KMS-11 (cell line): ENCODE results near the gene DBF4B.
"Not testable (repeated sequence)": the region's sequence is repeated elsewhere in the genome, so short reads cannot be mapped to it uniquely, and the experiment has no call there.

Experiments used
- H2AFZ ChIP-seq: fragments of 200-600 bp; sonication (generic); 2 replicates; pipeline ENCODE4 v1.6.1; 2016; ENCODE audit warnings: antibody characterized with exemption, mixed run types, low read depth
- H3K27ac ChIP-seq: fragments of 200-600 bp; sonication (generic); 2 replicates; pipeline ENCODE4 v1.6.1; 2016; ENCODE audit warnings: mild to moderate bottlenecking, mixed run types
- H3K27me3 ChIP-seq: fragments of 200-600 bp; sonication (generic); 2 replicates; pipeline ENCODE4 v1.6.1; 2017; ENCODE audit warnings: mild to moderate bottlenecking, low read depth, mixed run types, moderate library complexity; ENCODE audit not compliant: insufficient read depth
- H3K36me3 ChIP-seq: fragments of 200-600 bp; sonication (generic); 2 replicates; pipeline ENCODE4 v1.6.1; 2017; ENCODE audit warnings: mild to moderate bottlenecking, mixed run types; ENCODE audit not compliant: insufficient read depth
- H3K4me1 ChIP-seq: fragments of 200-600 bp; sonication (generic); 2 replicates; pipeline ENCODE4 v1.6.1; 2016; ENCODE audit warnings: mild to moderate bottlenecking, low read depth, mixed run types; ENCODE audit not compliant: poor library complexity, severe bottlenecking
- H3K4me2 ChIP-seq: fragments of 200-600 bp; sonication (generic); 2 replicates; pipeline ENCODE4 v1.7.0; 2016; ENCODE audit warnings: mild to moderate bottlenecking, mixed run types
- H3K4me3 ChIP-seq: fragments of 200-600 bp; sonication (generic); IDR thresholded peaks from 2 replicates; pipeline ENCODE4 v1.6.1; 2017; ENCODE audit warnings: low read depth, low read length, mixed read lengths; ENCODE audit not compliant: insufficient read depth
- H3K79me2 ChIP-seq: fragments of 200-600 bp; sonication (generic); 2 replicates; pipeline ENCODE4 v1.6.1; 2016; ENCODE audit warnings: low read depth, mixed run types; ENCODE audit not compliant: insufficient read depth
- H3K9ac ChIP-seq: fragments of 200-600 bp; sonication (generic); 2 replicates; pipeline ENCODE4 v1.6.1; 2016; ENCODE audit warnings: mild to moderate bottlenecking, mixed run types
- H4K20me1 ChIP-seq: fragments of 200-600 bp; sonication (generic); 2 replicates; pipeline ENCODE4 v1.6.1; 2016; ENCODE audit warnings: mild to moderate bottlenecking, mixed run types; ENCODE audit not compliant: insufficient read depth
- TF ChIP-seq, protein P1 (sequence below): fragments of 200-600 bp; sonication (generic); conservative IDR thresholded peaks from 2 replicates; pipeline ENCODE4 v1.6.1; 2017; ENCODE audit warnings: low read depth, mild to moderate bottlenecking, antibody characterized with exemption, low read length, moderate library complexity, mixed read lengths

Gene DBF4B

DNA sequence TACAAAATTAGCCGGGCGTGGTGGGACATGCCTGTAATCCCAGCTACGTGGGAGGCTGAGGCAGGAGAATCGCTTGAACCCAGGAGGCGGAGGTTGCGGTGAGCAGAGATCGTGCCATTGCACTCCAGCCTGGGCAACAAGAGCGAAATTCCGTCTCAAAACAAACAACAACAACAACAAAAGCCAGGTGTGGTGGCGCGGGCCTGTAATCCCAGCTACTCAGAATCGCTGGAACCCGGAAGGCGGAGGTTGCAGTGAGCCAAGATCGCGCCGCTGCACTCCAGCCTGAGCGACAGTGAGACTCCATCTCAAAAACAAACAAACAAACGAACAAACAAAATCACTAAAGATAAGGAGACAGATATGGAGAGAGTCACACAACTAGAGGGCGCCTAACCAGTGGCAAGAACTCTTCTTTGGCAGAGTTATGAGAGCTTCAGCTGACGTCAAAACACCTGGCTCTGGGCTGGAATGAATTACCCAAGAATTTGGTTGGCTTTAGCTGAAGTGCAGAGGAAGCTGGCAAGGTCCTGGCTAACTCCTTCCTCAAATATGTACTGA is 17.6 kb upstream of the DBF4B start:
- H2AFZ ChIP-seq, result peak overlapping the region; percentile 92

DNA sequence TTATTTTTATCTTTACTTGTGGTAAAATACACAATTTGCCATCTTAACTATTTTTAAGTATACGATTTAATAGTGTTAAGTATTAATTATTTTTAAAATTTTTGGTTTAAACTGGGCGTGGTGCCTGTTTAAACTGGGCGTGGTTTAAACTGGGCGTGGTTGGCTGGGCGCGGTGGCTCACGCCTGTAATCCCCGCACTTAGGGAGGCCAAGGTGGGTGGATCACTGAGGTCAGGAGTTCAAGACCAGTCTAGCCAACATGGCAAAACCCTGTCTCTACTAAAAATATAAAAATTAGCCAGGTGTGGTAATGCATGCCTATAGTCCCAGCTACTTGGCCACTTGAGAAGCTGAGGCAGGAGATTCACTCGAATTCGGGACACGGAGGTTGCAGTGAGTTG is 14.9 kb upstream of the DBF4B start:
- Histone ChIP-seq H3K27ac (no peak overlapping the region), H3K4me1 (peaks cover 19% of the 10 kb centered on the region), H3K27me3 (no peaks in the 10 kb centered on the region), H3K4me2 (no peak overlapping the region), H3K79me2 (peaks cover 13% of the 10 kb centered on the region; the same call in 1 of the 2 replicates), H4K20me1 (no peaks in the 10 kb centered on the region), H3K9ac (no peak overlapping the region), H3K36me3 (no peaks in the 10 kb centered on the region), H3K4me3 (no peak overlapping the region), H2AFZ (no peak overlapping the region)
- TF ChIP-seq, protein P1, sequence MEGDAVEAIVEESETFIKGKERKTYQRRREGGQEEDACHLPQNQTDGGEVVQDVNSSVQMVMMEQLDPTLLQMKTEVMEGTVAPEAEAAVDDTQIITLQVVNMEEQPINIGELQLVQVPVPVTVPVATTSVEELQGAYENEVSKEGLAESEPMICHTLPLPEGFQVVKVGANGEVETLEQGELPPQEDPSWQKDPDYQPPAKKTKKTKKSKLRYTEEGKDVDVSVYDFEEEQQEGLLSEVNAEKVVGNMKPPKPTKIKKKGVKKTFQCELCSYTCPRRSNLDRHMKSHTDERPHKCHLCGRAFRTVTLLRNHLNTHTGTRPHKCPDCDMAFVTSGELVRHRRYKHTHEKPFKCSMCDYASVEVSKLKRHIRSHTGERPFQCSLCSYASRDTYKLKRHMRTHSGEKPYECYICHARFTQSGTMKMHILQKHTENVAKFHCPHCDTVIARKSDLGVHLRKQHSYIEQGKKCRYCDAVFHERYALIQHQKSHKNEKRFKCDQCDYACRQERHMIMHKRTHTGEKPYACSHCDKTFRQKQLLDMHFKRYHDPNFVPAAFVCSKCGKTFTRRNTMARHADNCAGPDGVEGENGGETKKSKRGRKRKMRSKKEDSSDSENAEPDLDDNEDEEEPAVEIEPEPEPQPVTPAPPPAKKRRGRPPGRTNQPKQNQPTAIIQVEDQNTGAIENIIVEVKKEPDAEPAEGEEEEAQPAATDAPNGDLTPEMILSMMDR, result no peak

More for the DNA sequence above, 17.6 kb upstream of the DBF4B start:
- Histone ChIP-seq H3K4me2 (peak overlapping the region; percentile 91), H3K27ac (peak overlapping the region; percentile 66; the same call in 1 of the 2 replicates), H3K4me1 (peaks cover 26% of the 10 kb centered on the region), H3K79me2 (peaks cover 23% of the 10 kb centered on the region; the same call in 1 of the 2 replicates)
- not testable (repeated sequence) for H3K36me3 ChIP-seq, H4K20me1 ChIP-seq, H3K9ac ChIP-seq, H3K4me3 ChIP-seq, H3K27me3 ChIP-seq
- TF ChIP-seq, protein P1, result peak; percentile 49; the same call in 1 of the 2 replicates

DNA sequence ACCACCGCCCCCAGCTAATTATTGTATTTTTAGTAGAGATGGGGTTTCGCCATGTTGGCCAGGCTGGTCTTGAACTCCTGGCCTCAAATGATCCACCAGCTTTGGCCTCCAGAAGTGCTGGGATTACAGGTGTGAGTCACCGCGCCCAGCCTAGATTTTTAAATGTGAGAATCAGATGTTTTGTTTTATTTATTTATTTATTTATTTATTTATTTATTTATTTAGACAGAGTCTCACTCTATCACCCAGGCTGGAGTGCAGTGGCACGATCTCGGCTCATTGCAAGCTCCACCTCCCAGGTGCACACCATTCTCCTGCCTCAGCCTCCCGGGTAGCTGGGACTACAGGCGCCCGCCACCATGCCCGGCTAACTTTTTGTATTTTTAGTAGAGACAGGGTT is 8.2 kb upstream of the DBF4B start:
- H3K4me1 ChIP-seq, H4K20me1 ChIP-seq, H3K79me2 ChIP-seq, H2AFZ ChIP-seq, H3K27ac ChIP-seq, H3K27me3 ChIP-seq, H3K36me3 ChIP-seq, H3K4me2 ChIP-seq, H3K4me3 ChIP-seq, H3K9ac ChIP-seq: not testable (repeated sequence)

DNA sequence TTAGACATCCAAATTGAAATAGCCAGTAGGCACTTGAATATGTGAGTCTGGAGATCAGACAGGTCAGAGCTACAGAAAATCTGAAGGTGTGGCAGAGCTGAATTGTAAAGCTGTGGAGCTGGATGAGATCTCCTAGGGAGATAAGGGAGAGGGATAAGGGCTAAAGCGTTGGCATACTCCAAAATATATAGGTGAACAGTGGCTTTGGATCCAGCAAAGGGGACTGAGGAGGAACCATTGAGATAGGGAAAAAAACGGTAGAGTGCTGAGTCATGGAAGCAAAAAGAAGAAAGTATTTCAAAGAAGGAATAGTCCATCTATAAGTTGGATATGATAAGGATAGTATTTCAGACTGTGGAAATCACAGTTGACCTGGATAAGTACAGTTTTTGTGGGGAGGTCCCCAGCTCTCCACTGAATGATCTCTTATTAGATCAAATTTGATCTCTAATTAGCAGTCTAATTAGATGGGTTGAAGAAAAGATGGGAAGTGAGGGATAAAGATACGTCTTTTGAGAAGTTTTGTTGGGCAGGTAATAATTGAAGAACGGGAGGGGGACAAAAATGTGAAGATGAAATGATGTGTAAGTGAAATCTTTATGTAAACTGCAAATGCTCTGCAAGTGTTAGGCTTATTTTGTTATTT is 587 bp upstream of the DBF4B start:
- Histone ChIP-seq H2AFZ (peak overlapping the region; percentile 99), H3K4me3 (peak overlapping the region; percentile 31), H4K20me1 (no peaks in the 10 kb centered on the region), H3K4me2 (peak overlapping the region; percentile 99), H3K36me3 (no peaks in the 10 kb centered on the region), H3K9ac (peak overlapping the region; percentile 61), H3K27me3 (no peaks in the 10 kb centered on the region), H3K79me2 (peaks cover 19% of the 10 kb centered on the region; the same call in 1 of the 2 replicates), H3K4me1 (peaks cover 20% of the 10 kb centered on the region), H3K27ac (peak overlapping the region; percentile 39)
- TF ChIP-seq, protein P1, result no peak

DNA sequence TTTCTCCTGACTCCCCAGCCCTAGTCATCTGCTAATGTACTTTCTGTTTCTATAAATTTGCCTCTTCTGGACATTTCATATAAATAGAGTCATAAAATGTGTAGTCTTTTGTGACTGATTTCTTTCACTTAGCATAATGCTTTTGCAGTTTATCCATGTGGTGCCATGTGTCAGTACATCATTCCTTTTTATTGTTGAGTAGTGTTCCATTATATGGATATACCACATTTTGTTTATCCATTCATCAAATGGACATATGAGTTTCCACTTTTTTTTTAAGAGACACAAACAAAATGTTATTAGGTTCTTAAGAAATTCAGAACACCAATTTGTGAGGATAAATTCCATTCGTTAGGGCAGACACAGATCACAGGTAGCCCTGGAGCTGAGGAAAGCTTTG is 11.0 kb downstream of the DBF4B start:
- Histone ChIP-seq H3K4me3 (no peak overlapping the region), H3K4me1 (no peaks in the 10 kb centered on the region), H3K27me3 (no peaks in the 10 kb centered on the region), H2AFZ (no peak overlapping the region), H3K79me2 (no peaks in the 10 kb centered on the region), H3K27ac (no peak overlapping the region), H4K20me1 (no peaks in the 10 kb centered on the region), H3K9ac (no peak overlapping the region), H3K36me3 (no peaks in the 10 kb centered on the region; the same call in 1 of the 2 replicates), H3K4me2 (no peak overlapping the region)
- TF ChIP-seq, protein P1, result no peak
